CD4-positive, alpha-beta memory T cell (primary cell): ENCODE measurements around the gene ATAD2B. TPM values are rescaled to one million over a fixed set of nuclear protein-coding genes. Genes with fewer than 3 reads are reported as not detected.
"Not testable (repeated sequence)": the region's sequence is repeated elsewhere in the genome, so short reads cannot be mapped to it uniquely, and the experiment has no call there.

Experiments
- CTCF ChIA-PET: fragments of 350-600 bp; sonication (Branson Sonifier 250); formaldehyde crosslinking; loops from one replicate; lab custom pipeline; 2021; ENCODE audit warnings: inconsistent platforms; ENCODE audit not compliant: partially characterized antibody; lab: Charles Lee
- POLR2A ChIA-PET: fragments of 350-600 bp; sonication (Branson Sonifier 250); formaldehyde crosslinking; loops from one replicate; lab custom pipeline; 2021; ENCODE audit not compliant: partially characterized antibody; lab: Charles Lee
- DNase-seq, 5 donors: peaks; one replicate each; pipeline versions ENCODE4 v3.0.0 to v3.0.0-alpha.2; 2020 to 2022; ENCODE audit warnings: mixed read lengths in 1 of 5
- H3K27ac ChIP-seq: one replicate; pipeline ENCODE4 v1.7.0; 2013; ENCODE audit warnings: low read depth, low read length
- H3K27me3 ChIP-seq: 2 replicates; pipeline ENCODE4 v1.7.0; 2013; ENCODE audit warnings: mild to moderate bottlenecking, low read length, moderate library complexity; ENCODE audit not compliant: insufficient read depth
- H3K36me3 ChIP-seq: 2 replicates; pipeline ENCODE4 v1.7.0; 2013; ENCODE audit warnings: mild to moderate bottlenecking, low read length, moderate library complexity; ENCODE audit not compliant: insufficient read depth
- H3K4me1 ChIP-seq: 2 replicates; pipeline ENCODE4 v1.7.0; 2013; ENCODE audit warnings: mild to moderate bottlenecking, low read length, moderate library complexity; ENCODE audit not compliant: insufficient read depth
- H3K4me3 ChIP-seq, 2 donors: one replicate each; pipeline ENCODE4 v1.7.0; 2013; ENCODE audit warnings: low read length in 2 of 2, mild to moderate bottlenecking in 1 of 2
- H3K9me3 ChIP-seq, 2 donors: one replicate each; pipeline ENCODE4 v1.7.0; 2013; ENCODE audit warnings: low read length in 2 of 2, control low read depth in 1 of 2; ENCODE audit not compliant: control insufficient read depth in 1 of 2
- H3K27ac Mint-ChIP-seq, 7 donors: one replicate each; pipeline ENCODE4 v1.8.0; 2020 to 2021; ENCODE audit warnings: mixed read lengths in 7 of 7, mild to moderate bottlenecking in 6 of 7, inconsistent platforms in 3 of 7, moderate library complexity in 3 of 7
- H3K27me3 Mint-ChIP-seq, 2 donors: one replicate each; pipeline ENCODE4 v1.8.0; 2020 to 2021; ENCODE audit warnings: mixed read lengths in 2 of 2
- H3K36me3 Mint-ChIP-seq, 2 donors: one replicate each; pipeline ENCODE4 v1.8.0; 2020 to 2021; ENCODE audit warnings: mixed read lengths in 2 of 2, inconsistent platforms in 1 of 2, mild to moderate bottlenecking in 1 of 2
- H3K4me1 Mint-ChIP-seq, 4 donors: one replicate each; pipeline ENCODE4 v1.8.0; 2020 to 2021; ENCODE audit warnings: mixed read lengths in 4 of 4, mild to moderate bottlenecking in 1 of 4
- H3K4me3 Mint-ChIP-seq, 8 donors: one replicate each; pipeline ENCODE4 v1.8.0; 2020 to 2021; ENCODE audit warnings: mixed read lengths in 8 of 8, mild to moderate bottlenecking in 7 of 8, moderate library complexity in 6 of 8, inconsistent platforms in 3 of 8
- H3K9me3 Mint-ChIP-seq, 8 donors: one replicate each; pipeline ENCODE4 v1.8.0; 2020 to 2021; ENCODE audit warnings: mixed read lengths in 8 of 8, mild to moderate bottlenecking in 5 of 8, inconsistent platforms in 3 of 8, moderate library complexity in 1 of 8
- intact Hi-C: fragments of 100-400 bp; cut with micrococcal nuclease; formaldehyde crosslinking; loops from one replicate; pipeline ENCODE4 v1.15.1; 2023
- polyA plus RNA-seq, 2 donors: library from polyadenylated mRNA; unstranded; fragments of 300-500 nt; fragmentation: Illumina TruSeq; gene quantifications; one replicate each; pipeline ENCODE4 v1.2.3, GENCODE V29; 2021
- total RNA-seq, 2 experiments: library from RNA; stranded (reverse); gene quantifications; one replicate each; pipeline ENCODE4 v1.2.3, GENCODE V29; 2021

ATAD2B gene
- total RNA-seq (10 to 100 TPM; 38.7 to 44.4 TPM), polyA plus RNA-seq (1 to 10 TPM; 3.8 to 7.1 TPM)

GRCh38 chr2:23926750-23927571, at the start of gene ATAD2B:
TSS of gene ATAD2B (minus strand) at chr2:23927123. CDS start at chr2:23926770, 353 bp downstream.
- H3K36me3 Mint-ChIP-seq, result peaks cover 0 to 11% of the 10 kb centered on the region in 2 donors
- CTCF ChIA-PET, result interaction anchor here (0.6 to 4.8 kb wide), 34 partner anchors 9 to 458 kb away, joined by 3 to 64 read pairs (median 4); partner anchors contain the start of genes FKBP1B, SF3B6, TP53I3 and UBXN2A
- DNase-seq, result peak; percentile 93 to 97 (median 96)
- peaks cover 47% of the 10 kb centered on the region for H3K4me1 ChIP-seq
- POLR2A ChIA-PET, result interaction anchor here (0.6 to 5.4 kb wide), 37 partner anchors 8 to 1863 kb away, joined by 3 to 144 read pairs (median 4); partner anchors contain the start of genes FKBP1B, ITSN2, MFSD2B and NCOA1
- peaks cover 35 to 63% (median 44%) of the 10 kb centered on the region in 4 donors for H3K4me1 Mint-ChIP-seq
- peak within 1 kb of the TSS; percentile 98 to 100 (median 100) for H3K27ac Mint-ChIP-seq
- H3K9me3 ChIP-seq, result no peaks in the 10 kb centered on the region
- no peaks in the 10 kb centered on the region for H3K27me3 ChIP-seq
- intact Hi-C loops, result loop anchor here (1.0 to 5.0 kb wide), 7 partner anchors 13 to 435 kb away; partner anchors contain the start of genes ITSN2, SF3B6, TP53I3 and UBXN2A
- H3K9me3 Mint-ChIP-seq, result no peaks in the 10 kb centered on the region
- peak within 1 kb of the TSS; percentile 97 for H3K27ac ChIP-seq
- peak within 1 kb of the TSS; percentile 79 to 95 for H3K4me3 ChIP-seq
- H3K36me3 ChIP-seq, result no peaks in the 10 kb centered on the region
- no peaks in the 10 kb centered on the region for H3K27me3 Mint-ChIP-seq
- H3K4me3 Mint-ChIP-seq, result peak within 1 kb of the TSS; percentile 93 to 99 (median 98)

DNA sequence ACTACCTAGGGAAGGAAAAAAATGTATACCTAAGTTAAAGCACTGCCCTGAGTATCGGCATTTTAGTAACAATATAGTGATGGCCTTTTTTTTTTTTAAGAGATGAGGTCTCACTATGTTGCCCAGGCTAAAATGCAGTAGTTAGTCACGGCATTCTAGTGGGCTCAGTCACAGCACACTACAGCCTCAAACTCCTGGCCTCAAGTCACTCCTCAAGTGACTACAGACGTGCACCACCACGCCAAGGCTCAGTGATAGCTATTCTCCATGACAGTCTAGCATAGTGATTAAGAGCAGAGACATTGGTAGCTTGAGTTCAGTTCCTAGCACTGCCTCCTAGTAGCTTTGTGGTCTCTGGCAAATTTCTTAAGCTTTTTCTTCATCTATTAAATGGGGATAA, 40.9 kb upstream of the ATAD2B start:
- intact Hi-C loops, result no loop called here

GRCh38 chr2:23954325-23955014, 27.5 kb upstream of the ATAD2B start:
- no peaks in the 10 kb centered on the region for H3K4me1 ChIP-seq
- no peak for DNase-seq
- no peak overlapping the region for H3K27ac ChIP-seq
- H3K4me3 ChIP-seq, result no peak overlapping the region
- Mint-ChIP-seq H3K27ac (no peak overlapping the region), H3K36me3 (peaks cover 0 to under 1% of the 10 kb centered on the region in 2 donors), H3K4me3 (no peak overlapping the region), H3K27me3 (no peaks in the 10 kb centered on the region), H3K9me3 (no peaks in the 10 kb centered on the region), H3K4me1 (peaks cover 0 to 4% (median 4%) of the 10 kb centered on the region in 4 donors)
- H3K9me3 ChIP-seq, result no peaks in the 10 kb centered on the region
- no peaks in the 10 kb centered on the region for H3K36me3 ChIP-seq
- intact Hi-C loops, result no loop called here
- ChIA-PET POLR2A (interaction anchor here (1.7 kb wide), 1 partner anchor 14 kb away, joined by 4 read pairs; the partner anchor contains the start of gene UBXN2A), CTCF (no interaction called here)
- H3K27me3 ChIP-seq, result no peaks in the 10 kb centered on the region

More for the DNA sequence above, 40.9 kb upstream of the ATAD2B start:
- Histone ChIP-seq H3K27me3 (no peaks in the 10 kb centered on the region), H3K27ac (no peak overlapping the region), H3K36me3 (no peaks in the 10 kb centered on the region), H3K4me3 (no peak overlapping the region), H3K9me3 (no peaks in the 10 kb centered on the region), H3K4me1 (no peaks in the 10 kb centered on the region)
- Mint-ChIP-seq H3K4me1 (peaks cover 0 to 4% (median 0%) of the 10 kb centered on the region in 4 donors), H3K9me3 (no peaks in the 10 kb centered on the region), H3K27ac (no peak overlapping the region), H3K4me3 (no peak overlapping the region), H3K36me3 (peaks cover 8 to 12% of the 10 kb centered on the region in 2 donors), H3K27me3 (no peaks in the 10 kb centered on the region)
- POLR2A ChIA-PET, result no interaction called here
- CTCF ChIA-PET, result interaction anchor here (0.7 to 1.5 kb wide), 2 partner anchors 25 to 40 kb away, joined by 3 read pairs; partner anchors contain the start of gene ATAD2B
- DNase-seq, result no peak

GRCh38 chr2:23953625-23954024, 26.7 kb upstream of the ATAD2B start:
- H3K36me3 Mint-ChIP-seq, result no peaks in the 10 kb centered on the region
- no peaks in the 10 kb centered on the region for H3K27me3 ChIP-seq
- POLR2A ChIA-PET, result interaction anchor here (1.7 kb wide), 1 partner anchor 13 kb away, joined by 4 read pairs; the partner anchor contains the start of gene UBXN2A
- peaks cover 0 to 4% (median 4%) of the 10 kb centered on the region in 4 donors for H3K4me1 Mint-ChIP-seq
- intact Hi-C loops, result no loop called here
- H3K4me1 ChIP-seq, result no peaks in the 10 kb centered on the region
- no peak for DNase-seq
- H3K4me3 ChIP-seq, result no peak overlapping the region
- no peaks in the 10 kb centered on the region for H3K36me3 ChIP-seq
- no peaks in the 10 kb centered on the region for H3K9me3 ChIP-seq
- H3K27me3 Mint-ChIP-seq, result no peaks in the 10 kb centered on the region
- no peak overlapping the region for H3K27ac Mint-ChIP-seq
- H3K27ac ChIP-seq, result no peak overlapping the region
- H3K9me3 Mint-ChIP-seq, result no peaks in the 10 kb centered on the region
- CTCF ChIA-PET, result no interaction called here
- H3K4me3 Mint-ChIP-seq, result no peak overlapping the region

- intact Hi-C loops, H3K36me3 Mint-ChIP-seq, H3K27ac Mint-ChIP-seq, H3K27ac ChIP-seq, H3K27me3 ChIP-seq, H3K4me1 Mint-ChIP-seq, H3K4me3 ChIP-seq, H3K9me3 ChIP-seq, H3K27me3 Mint-ChIP-seq, H3K4me3 Mint-ChIP-seq, DNase-seq, H3K36me3 ChIP-seq, H3K9me3 Mint-ChIP-seq, H3K4me1 ChIP-seq: not testable (repeated sequence)
- ChIA-PET POLR2A (interaction anchor here (2.0 kb wide), 1 partner anchor 26 kb away, joined by 4 read pairs; the partner anchor contains the start of gene ATAD2B), CTCF (interaction anchor here (0.5 kb wide), 1 partner anchor 25 kb away, joined by 3 read pairs; no protein-coding TSS in a partner anchor)
Measured at GRCh38 chr2:23952558-23952957, 25.6 kb upstream of the ATAD2B start.

- H3K27me3 Mint-ChIP-seq, result no peaks in the 10 kb centered on the region
- H3K36me3 Mint-ChIP-seq, result peaks cover 0 to 1% of the 10 kb centered on the region in 2 donors
- H3K27ac ChIP-seq, result no peak overlapping the region
- H3K27me3 ChIP-seq, result no peaks in the 10 kb centered on the region
- intact Hi-C loops, result no loop called here
- no peaks in the 10 kb centered on the region for H3K9me3 Mint-ChIP-seq
- no peaks in the 10 kb centered on the region for H3K36me3 ChIP-seq
- POLR2A ChIA-PET, result no interaction called here
- no peak overlapping the region for H3K4me3 Mint-ChIP-seq
- H3K27ac Mint-ChIP-seq, result no peak overlapping the region
- H3K4me1 ChIP-seq, result peaks cover 3% of the 10 kb centered on the region
- CTCF ChIA-PET, result no interaction called here
- H3K4me1 Mint-ChIP-seq, result peaks cover 10 to 20% (median 16%) of the 10 kb centered on the region in 4 donors
- no peak for DNase-seq
- H3K4me3 ChIP-seq, result no peak overlapping the region
- H3K9me3 ChIP-seq, result no peaks in the 10 kb centered on the region
Measured at GRCh38 chr2:23947350-23947749, 20.4 kb upstream of the ATAD2B start.
